H1 (cell line): ENCODE data around the gene ADCY9. TPM values are rescaled to one million over a fixed set of nuclear protein-coding genes. Genes with fewer than 3 reads are reported as not detected.

Source experiments
- CHD7 ChIP-seq: fragments of 300-600 bp; sonication (generic); IDR thresholded peaks from 2 replicates; pipeline ENCODE4 v1.7.1; 2012; ENCODE audit warnings: low read length, moderate library complexity, mild to moderate bottlenecking, inconsistent platforms; ENCODE audit not compliant: insufficient replicate concordance
- GABPA ChIP-seq: IDR thresholded peaks from 2 replicates; pipeline ENCODE4 v1.6.1; 2011; ENCODE audit warnings: mild to moderate bottlenecking, low read length, moderate library complexity, borderline replicate concordance; ENCODE audit not compliant: insufficient read depth
- JUND ChIP-seq: IDR thresholded peaks from 2 replicates; pipeline ENCODE4 v1.6.1; 2011; ENCODE audit warnings: mild to moderate bottlenecking, improper control_type of control experiment, low read length
- SAP30 ChIP-seq: fragments of 300-600 bp; sonication (generic); IDR thresholded peaks from 2 replicates; pipeline ENCODE4 v1.7.1; 2012; ENCODE audit warnings: low read length, moderate library complexity, mild to moderate bottlenecking, inconsistent platforms; ENCODE audit not compliant: insufficient read depth, insufficient replicate concordance
- TAF1 ChIP-seq: IDR thresholded peaks from 2 replicates; pipeline ENCODE4 v1.6.1; 2011; ENCODE audit warnings: mild to moderate bottlenecking, low read depth, low read length
- polyA plus RNA-seq, 7 experiments: library from polyadenylated mRNA; depleted of rRNA in 3 of 7; stranded (reverse) in 5 of 7; unstranded in 2 of 7; fragments of >200 nt in 5 of 7; fragments of 200-250 nt in 2 of 7; gene quantifications; 1 replicate in 5 of 7; 2 replicates in 1 of 7; 4 replicates in 1 of 7; pipeline versions ENCODE4 v1.2.1 to v1.2.3, GENCODE V29; 2011 to 2013; ENCODE audit warnings: missing spikeins in 2 of 7, mixed read lengths in 2 of 7
- total RNA-seq: library from RNA; stranded (reverse); fragmentation: NEBNext Ultra II Directional; extraction: Animal tissue kit (Norgen Biotek cat#: 25700); gene quantifications from 2 replicates; pipeline ENCODE4 v1.2.1, GENCODE V29; 2021

Gene ADCY9
- total and polyA plus RNA-seq, 2 of the 8 experiments (the other 6 are each of a cell fraction or from before 2014, with no cell fraction given), result 5.4 to 13.1 TPM

GRCh38 chr16:4019371-4019791 is 96.9 kb downstream of the ADCY9 start (continued):
- TF ChIP-seq CHD7 (no peak), JUND (no peak), SAP30 (no peak), GABPA (no peak), TAF1 (no peak)
- TF ChIP-seq, all 59 proteins: peak for 0
